Measurements from ENCODE around the gene CLIC4.

GRCh38 chr1:24841593-24841992 lies 96.3 kb downstream of the CLIC4 start:
- TF ChIP-seq SNAPC5 (CRISPR knock-in tag; IDR thresholded peaks at IDR 0.05): no peak
- TF ChIP-seq CREB1 (IDR thresholded peaks at IDR 0.05): no peak
- TF ChIP-seq CREB1 (CRISPR knock-in tag; IDR thresholded peaks at IDR 0.05): no peak
- no peak for TF ChIP-seq USF2 (CRISPR knock-in tag; IDR thresholded peaks at IDR 0.05)
- no peak for TF ChIP-seq ZC3H8 (IDR thresholded peaks at IDR 0.05)

Measured in K562 (cell line).